B cell (primary cell): ENCODE measurements around the gene SNRPD2. TPM values are rescaled to one million over a fixed set of nuclear protein-coding genes. Genes with fewer than 3 reads are reported as not detected.

ENCODE experiments used
- ATAC-seq: fragments of 200-7000 bp; cut with Tn5 transposase; one replicate; pipeline ENCODE4 v1.10.0; 2021; ENCODE audit warnings: low read depth, mild to moderate bottlenecking, moderate number of reproducible peaks, moderate library complexity
- CTCF ChIA-PET: fragments of 350-600 bp; sonication (Branson Sonifier 250); formaldehyde crosslinking; loops from one replicate; lab custom pipeline; 2021; ENCODE audit warnings: antibody characterized with exemption, inconsistent platforms; lab: Charles Lee
- POLR2A ChIA-PET: fragments of 350-600 bp; sonication (Branson Sonifier 250); formaldehyde crosslinking; loops from one replicate; lab custom pipeline; 2021; ENCODE audit warnings: antibody characterized with exemption; lab: Charles Lee
- DNase-seq: peaks from one replicate; pipeline ENCODE4 v3.0.0; 2013
- H2AFZ ChIP-seq: 2 replicates; pipeline ENCODE4 v1.6.1; 2012; ENCODE audit warnings: mild to moderate bottlenecking, low read depth, low read length; ENCODE audit not compliant: insufficient read depth, poor library complexity, severe bottlenecking
- H3K27ac ChIP-seq, 2 donors: 1 replicate in 1 of 2; 2 replicates in 1 of 2; pipeline ENCODE4 v1.5.1; 2012 to 2013; ENCODE audit warnings: low read length in 2 of 2, mild to moderate bottlenecking in 2 of 2, moderate library complexity in 1 of 2
- H3K27me3 ChIP-seq, 4 experiments: fragments of 200-600 bp in 1 of 4; sonication (generic) in 1 of 4; replicated peaks in 1 of 4; 1 replicate in 2 of 4; 2 replicates in 2 of 4; pipeline versions ENCODE4 v1.6.1 to v1.7.0; 2013 to 2016; ENCODE audit warnings: low read length in 3 of 4, mild to moderate bottlenecking in 2 of 4, mixed read lengths in 1 of 4, moderate library complexity in 1 of 4; ENCODE audit not compliant: insufficient read depth in 4 of 4, control insufficient read depth in 3 of 4; ENCODE audit errors: control extremely low read depth in 1 of 4
- H3K36me3 ChIP-seq, 2 experiments: replicated peaks in 1 of 2; 1 replicate in 1 of 2; 2 replicates in 1 of 2; pipeline versions ENCODE4 v1.6.1 to v1.7.1; 2013; ENCODE audit warnings: low read length in 1 of 2; ENCODE audit not compliant: insufficient read depth in 2 of 2, control insufficient read depth in 1 of 2; ENCODE audit errors: control extremely low read depth in 1 of 2, extremely low read depth in 1 of 2
- H3K4me1 ChIP-seq, 2 donors: fragments of 200-600 bp in 1 of 2; sonication (generic) in 1 of 2; 1 replicate in 1 of 2; 2 replicates in 1 of 2; pipeline versions ENCODE4 v1.5.1 to v1.6.1; 2013 to 2017; ENCODE audit warnings: low read length in 2 of 2; ENCODE audit not compliant: control insufficient read depth in 2 of 2, insufficient read depth in 2 of 2
- H3K4me2 ChIP-seq: replicated peaks from 2 replicates; pipeline ENCODE3; 2012; ENCODE audit warnings: mild to moderate bottlenecking, low read depth, low read length; ENCODE audit not compliant: poor library complexity, severe bottlenecking
- H3K4me3 ChIP-seq, 5 experiments: fragments of 200-600 bp in 1 of 5; sonication (generic) in 1 of 5; 1 replicate in 3 of 5; 2 replicates in 2 of 5; pipeline versions ENCODE4 v1.5.1 to v1.7.0; 2011 to 2016; ENCODE audit warnings: low read length in 4 of 5, mild to moderate bottlenecking in 4 of 5, low read depth in 2 of 5, control low read depth in 1 of 5, moderate library complexity in 1 of 5; ENCODE audit not compliant: insufficient read depth in 1 of 5; ENCODE audit errors: control extremely low read depth in 1 of 5, extremely low read depth in 1 of 5
- H3K79me2 ChIP-seq: fragments of 200-600 bp; sonication (generic); one replicate; pipeline ENCODE4 v1.6.0; 2016; ENCODE audit warnings: low read length; ENCODE audit not compliant: control insufficient read depth, insufficient read depth
- H3K9ac ChIP-seq: fragments of 200-600 bp; sonication (generic); 2 replicates; pipeline ENCODE4 v1.6.1; 2017; ENCODE audit warnings: mild to moderate bottlenecking, low read length, moderate library complexity
- H3K9me3 ChIP-seq, 3 donors: one replicate each; pipeline versions ENCODE4 v1.6.1 to v1.7.1; 2013; ENCODE audit warnings: low read length in 2 of 3; ENCODE audit not compliant: control insufficient read depth in 2 of 3, insufficient read depth in 1 of 3; ENCODE audit errors: control extremely low read depth in 1 of 3
- H4K20me1 ChIP-seq: 2 replicates; pipeline ENCODE4 v1.6.0; 2012; ENCODE audit warnings: mild to moderate bottlenecking, low read length; ENCODE audit not compliant: insufficient read depth, control insufficient read depth, poor library complexity, severe bottlenecking
- H3K27ac Mint-ChIP-seq: one replicate; pipeline ENCODE4 v1.8.0; 2021; ENCODE audit warnings: mixed read lengths
- H3K27me3 Mint-ChIP-seq: one replicate; pipeline ENCODE4 v1.8.0; 2021; ENCODE audit warnings: mixed read lengths
- H3K4me1 Mint-ChIP-seq: one replicate; pipeline ENCODE4 v1.8.0; 2021; ENCODE audit warnings: mixed read lengths
- H3K4me3 Mint-ChIP-seq: one replicate; pipeline ENCODE4 v1.8.0; 2021; ENCODE audit warnings: mixed read lengths
- H3K9me3 Mint-ChIP-seq: one replicate; pipeline ENCODE4 v1.8.0; 2022; ENCODE audit warnings: mixed read lengths; ENCODE audit not compliant: insufficient read depth
- EZH2 ChIP-seq: IDR thresholded peaks from 2 replicates; pipeline ENCODE4 v1.6.1; 2012; ENCODE audit warnings: borderline replicate concordance, low read depth, mild to moderate bottlenecking, moderate library complexity, low read length; ENCODE audit not compliant: insufficient read depth, poor library complexity, severe bottlenecking
- WGBS: methylation state at CpG from one replicate; pipeline ENCODE4 v1.1.5; 2013; ENCODE audit warnings: missing lambda C conversion rate; ENCODE audit not compliant: insufficient coverage; 5-methylcytosine and 5-hydroxymethylcytosine counted together
- intact Hi-C: fragments of 100-400 bp; cut with micrococcal nuclease; formaldehyde crosslinking; loops from one replicate; pipeline ENCODE4 v1.10.0; 2022
- polyA plus RNA-seq: library from polyadenylated mRNA; depleted of rRNA; stranded (reverse); fragments of >200 nt; gene quantifications from 2 replicates; pipeline ENCODE4 v1.2.3, GENCODE V29; 2012
- total RNA-seq, 2 donors: library from RNA; stranded (reverse); fragments of 120-200 nt in 1 of 2; gene quantifications; 1 replicate in 1 of 2; 2 replicates in 1 of 2; pipeline versions ENCODE4 v1.2.3 to v1.2.4, GENCODE V29; 2013 to 2022
- TF ChIP-seq, protein P1 (sequence below): fragments of 200-600 bp; IDR thresholded peaks from one replicate; pipeline ENCODE4 v1.8.0; 2022; ENCODE audit warnings: antibody characterized with exemption, mild to moderate bottlenecking

Gene SNRPD2
- total and polyA plus RNA-seq, 2 donors (not counting 1 experiment from before 2014, with no cell fraction given), result 241 to 368 TPM

DNA sequence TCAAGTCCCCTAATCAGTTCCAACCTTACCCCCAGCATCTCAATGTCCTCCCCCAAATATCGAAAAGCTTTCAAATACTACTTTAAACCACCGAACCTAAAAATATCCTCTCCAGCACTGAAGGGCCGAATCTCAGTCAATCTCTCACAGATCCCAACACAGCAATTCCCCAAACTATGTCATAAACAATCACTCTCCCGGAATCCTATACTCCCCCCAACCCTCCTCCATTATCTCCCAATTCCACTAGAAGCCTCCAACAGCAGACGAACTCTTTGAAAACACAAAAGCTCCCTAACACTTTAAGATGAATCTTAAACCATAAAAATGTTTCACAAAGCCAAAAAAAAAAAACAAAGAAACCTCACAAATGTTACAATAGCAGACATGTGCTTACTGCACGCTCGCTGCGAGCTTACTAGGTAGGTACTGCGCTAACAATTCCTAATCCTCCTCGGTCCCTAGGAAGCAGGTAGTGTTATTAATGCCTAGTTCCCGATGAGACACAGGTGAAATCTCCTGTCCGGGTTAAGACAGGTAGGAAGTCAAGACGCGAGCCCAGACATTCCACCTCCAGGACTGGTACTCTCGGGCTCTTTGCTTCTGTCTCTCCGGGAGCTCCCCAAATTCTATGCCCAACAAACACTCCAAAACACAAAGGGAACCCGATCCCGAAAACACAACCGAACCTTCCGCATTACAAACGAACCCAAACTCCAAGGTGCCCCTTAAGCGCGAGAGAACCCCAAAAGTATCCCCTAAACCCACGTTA lies 24.8 kb upstream of the SNRPD2 start:
- peak overlapping the region; percentile 75 for H2AFZ ChIP-seq

More for the DNA sequence above, 24.8 kb upstream of the SNRPD2 start:
- Histone ChIP-seq H3K36me3 (peaks cover 0 to 17% of the 10 kb centered on the region in 2 experiments), H3K9ac (peak overlapping the region; percentile 77), H3K4me3 (peak overlapping the region; percentile 76 to 93 (median 82)), H3K27me3 (no peaks in the 10 kb centered on the region), H3K4me2 (peak overlapping the region; percentile 82), H4K20me1 (peaks cover 31% of the 10 kb centered on the region), H3K79me2 (peaks cover 88% of the 10 kb centered on the region), H3K9me3 (peaks cover 0 to 3% (median 0%) of the 10 kb centered on the region in 3 donors), H3K27ac (peak overlapping the region; percentile 76 to 94), H3K4me1 (peaks cover 18 to 25% of the 10 kb centered on the region in 2 donors)
- peak overlapping the region; percentile 97 for H3K27ac Mint-ChIP-seq
- no peak for ATAC-seq
- POLR2A ChIA-PET, result interaction anchor here (0.6 to 2.4 kb wide), 11 partner anchors 8 to 801 kb away, joined by 3 to 41 read pairs (median 5); partner anchors contain the start of genes DMWD, FBXO46, QPCTL and SIX5
- DNase-seq, result no peak
- intact Hi-C loops, result loop anchor here (1.0 to 5.0 kb wide), 7 partner anchors 14 to 310 kb away; partner anchors contain the start of genes DMWD, FBXO46, OPA3 and POLR1G
- H3K4me3 Mint-ChIP-seq, result peak overlapping the region; percentile 91
- peaks cover 39% of the 10 kb centered on the region for H3K4me1 Mint-ChIP-seq
- no peaks in the 10 kb centered on the region for H3K27me3 Mint-ChIP-seq
- 3% methylated on average over 24 of the region's 24 CpGs for WGBS
- TF ChIP-seq, protein P1, sequence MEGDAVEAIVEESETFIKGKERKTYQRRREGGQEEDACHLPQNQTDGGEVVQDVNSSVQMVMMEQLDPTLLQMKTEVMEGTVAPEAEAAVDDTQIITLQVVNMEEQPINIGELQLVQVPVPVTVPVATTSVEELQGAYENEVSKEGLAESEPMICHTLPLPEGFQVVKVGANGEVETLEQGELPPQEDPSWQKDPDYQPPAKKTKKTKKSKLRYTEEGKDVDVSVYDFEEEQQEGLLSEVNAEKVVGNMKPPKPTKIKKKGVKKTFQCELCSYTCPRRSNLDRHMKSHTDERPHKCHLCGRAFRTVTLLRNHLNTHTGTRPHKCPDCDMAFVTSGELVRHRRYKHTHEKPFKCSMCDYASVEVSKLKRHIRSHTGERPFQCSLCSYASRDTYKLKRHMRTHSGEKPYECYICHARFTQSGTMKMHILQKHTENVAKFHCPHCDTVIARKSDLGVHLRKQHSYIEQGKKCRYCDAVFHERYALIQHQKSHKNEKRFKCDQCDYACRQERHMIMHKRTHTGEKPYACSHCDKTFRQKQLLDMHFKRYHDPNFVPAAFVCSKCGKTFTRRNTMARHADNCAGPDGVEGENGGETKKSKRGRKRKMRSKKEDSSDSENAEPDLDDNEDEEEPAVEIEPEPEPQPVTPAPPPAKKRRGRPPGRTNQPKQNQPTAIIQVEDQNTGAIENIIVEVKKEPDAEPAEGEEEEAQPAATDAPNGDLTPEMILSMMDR, result no peak
- no peak for TF ChIP-seq EZH2
- CTCF ChIA-PET, result interaction anchor here (0.6 to 5.0 kb wide), 9 partner anchors 9 to 101 kb away, joined by 3 to 57 read pairs (median 3); partner anchors contain the start of genes FBXO46, QPCTL and SNRPD2
- no peaks in the 10 kb centered on the region for H3K9me3 Mint-ChIP-seq
